ENCODE measurements around the gene COPS8. TPM values are rescaled to one million over a fixed set of nuclear protein-coding genes. Genes with fewer than 3 reads are reported as not detected.

Gene COPS8
- total and polyA plus RNA-seq, 2 donors (not counting 3 experiments of a cell fraction or from before 2014, with no cell fraction given) = 73.6 to 80.7 TPM

DNA sequence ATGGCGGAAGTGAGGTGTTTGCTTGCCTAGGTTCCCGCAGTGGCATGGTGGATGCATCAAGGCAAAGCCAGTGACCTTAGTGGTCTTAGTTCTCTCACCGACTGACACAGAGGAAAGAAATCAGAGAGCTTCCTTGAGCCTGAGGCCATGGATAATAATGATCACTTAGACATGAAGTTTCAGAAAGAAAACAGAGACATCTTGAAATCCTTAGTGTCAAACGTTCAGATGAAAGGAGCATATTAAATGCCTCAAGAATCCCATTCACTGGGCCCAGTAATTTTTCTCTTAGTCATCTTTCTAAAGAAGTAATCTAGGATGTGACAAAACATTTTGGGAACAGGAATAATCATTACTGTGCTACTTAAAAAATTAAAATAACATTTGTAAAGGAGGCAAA lies 35.2 kb downstream of the COPS8 start:
- Histone ChIP-seq H3K27me3 (ENCODE audit: control insufficient read depth in 2 of 2, insufficient read depth in 2 of 2, low read length in 2 of 2) (no peaks in the 10 kb centered on the region), H3K27ac (ENCODE audit: insufficient read depth, low read depth, low read length) (no peak overlapping the region), H2AFZ (ENCODE audit: low read depth, low read length) (no peak overlapping the region), H4K20me1 (replicated peaks; ENCODE audit: control insufficient read depth, extremely low read depth, insufficient read depth, low read length) (no peaks in the 10 kb centered on the region), H3K9me1 (replicated peaks; ENCODE audit: control insufficient read depth, extremely low read depth, insufficient read depth, low read length) (no peaks in the 10 kb centered on the region), H3K9ac (replicated peaks; ENCODE audit: extremely low read depth, insufficient read depth, low read length) (no peak overlapping the region), H3K79me2 (ENCODE audit: control insufficient read depth, insufficient read depth, low read length) (no peaks in the 10 kb centered on the region), H3K36me3 (ENCODE audit: control insufficient read depth in 2 of 2, extremely low read depth in 1 of 2, insufficient read depth in 2 of 2, low read length in 2 of 2) (no peaks in the 10 kb centered on the region), H3K4me3 (replicated peaks in 1 of 3; ENCODE audit: insufficient read depth in 1 of 3, low read depth in 1 of 3, low read length in 3 of 3) (no peak overlapping the region), H3K4me1 (ENCODE audit: control insufficient read depth, extremely low read depth, insufficient read depth, low read length) (peaks cover 3% of the 10 kb centered on the region), H3K9me3 (replicated peaks; ENCODE audit: control insufficient read depth, insufficient read depth, low read length) (no peaks in the 10 kb centered on the region), H3K4me2 (ENCODE audit: insufficient read depth, low read length) (no peak overlapping the region)
- ChIA-PET POLR2A (interaction anchor here (0.6 kb wide), 1 partner anchor 528 kb away, joined by 3 read pairs; no protein-coding TSS in a partner anchor), CTCF (interaction anchor here (0.9 to 3.9 kb wide), 12 partner anchors 12 to 452 kb away, joined by 3 to 45 read pairs (median 10); no protein-coding TSS in a partner anchor)
- no peak for DNase-seq (ENCODE audit: low read depth, low spot score)
- no TSS peak for BruUV-seq (replicated peaks)
- no peak for FAIRE-seq
- intact Hi-C loops (cut with micrococcal nuclease) (no loop called here), dilution Hi-C loops (cut with MboI; ENCODE audit: extremely low pct_ligation_motif_present, low sequenced_read_pairs) (no loop called here)
- TF ChIP-seq FOS (IDR thresholded peaks at IDR 0.05; ENCODE audit: borderline replicate concordance, insufficient read depth, low read length) (no peak), GATA2 (IDR thresholded peaks at IDR 0.05; ENCODE audit: insufficient read depth, insufficient read length, low read depth, low read length) (no peak), MYC (IDR thresholded peaks at IDR 0.05; ENCODE audit: low read depth, low read length) (no peak), JUN (IDR thresholded peaks at IDR 0.05; ENCODE audit: borderline replicate concordance, insufficient read depth, insufficient read length, low read depth) (no peak), POLR2AphosphoS5 (IDR thresholded peaks at IDR 0.05; ENCODE audit: insufficient read depth, low read depth, low read length) (no peak), EZH2 (IDR thresholded peaks at IDR 0.05; ENCODE audit: borderline replicate concordance, low read depth, low read length, severe bottlenecking) (no peak), POLR2A (IDR thresholded peaks at IDR 0.05; ENCODE audit: low read depth, low read length) (no peak)
- TF ChIP-seq, protein P1, sequence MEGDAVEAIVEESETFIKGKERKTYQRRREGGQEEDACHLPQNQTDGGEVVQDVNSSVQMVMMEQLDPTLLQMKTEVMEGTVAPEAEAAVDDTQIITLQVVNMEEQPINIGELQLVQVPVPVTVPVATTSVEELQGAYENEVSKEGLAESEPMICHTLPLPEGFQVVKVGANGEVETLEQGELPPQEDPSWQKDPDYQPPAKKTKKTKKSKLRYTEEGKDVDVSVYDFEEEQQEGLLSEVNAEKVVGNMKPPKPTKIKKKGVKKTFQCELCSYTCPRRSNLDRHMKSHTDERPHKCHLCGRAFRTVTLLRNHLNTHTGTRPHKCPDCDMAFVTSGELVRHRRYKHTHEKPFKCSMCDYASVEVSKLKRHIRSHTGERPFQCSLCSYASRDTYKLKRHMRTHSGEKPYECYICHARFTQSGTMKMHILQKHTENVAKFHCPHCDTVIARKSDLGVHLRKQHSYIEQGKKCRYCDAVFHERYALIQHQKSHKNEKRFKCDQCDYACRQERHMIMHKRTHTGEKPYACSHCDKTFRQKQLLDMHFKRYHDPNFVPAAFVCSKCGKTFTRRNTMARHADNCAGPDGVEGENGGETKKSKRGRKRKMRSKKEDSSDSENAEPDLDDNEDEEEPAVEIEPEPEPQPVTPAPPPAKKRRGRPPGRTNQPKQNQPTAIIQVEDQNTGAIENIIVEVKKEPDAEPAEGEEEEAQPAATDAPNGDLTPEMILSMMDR (IDR thresholded peaks at IDR 0.05; ENCODE audit: extremely low read depth in 1 of 2, insufficient read depth in 1 of 2, low read depth in 1 of 2, low read length in 2 of 2) = no peak
- TF ChIP-seq, protein P2, sequence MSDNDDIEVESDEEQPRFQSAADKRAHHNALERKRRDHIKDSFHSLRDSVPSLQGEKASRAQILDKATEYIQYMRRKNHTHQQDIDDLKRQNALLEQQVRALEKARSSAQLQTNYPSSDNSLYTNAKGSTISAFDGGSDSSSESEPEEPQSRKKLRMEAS (IDR thresholded peaks at IDR 0.05; ENCODE audit: insufficient read depth, insufficient read length) = no peak
